Inflammatory macrophage treated with lipopolysaccharide for 4 hours (primary cell): ENCODE measurements around the gene TULP4.
A peak's percentile ranks its signal among the peaks of the same experiment; 100 is the strongest.

Experiments used
- DNase-seq: peaks from one replicate; pipeline ENCODE4 v3.0.0-alpha.2; 2020

The TULP4 gene, protein sequence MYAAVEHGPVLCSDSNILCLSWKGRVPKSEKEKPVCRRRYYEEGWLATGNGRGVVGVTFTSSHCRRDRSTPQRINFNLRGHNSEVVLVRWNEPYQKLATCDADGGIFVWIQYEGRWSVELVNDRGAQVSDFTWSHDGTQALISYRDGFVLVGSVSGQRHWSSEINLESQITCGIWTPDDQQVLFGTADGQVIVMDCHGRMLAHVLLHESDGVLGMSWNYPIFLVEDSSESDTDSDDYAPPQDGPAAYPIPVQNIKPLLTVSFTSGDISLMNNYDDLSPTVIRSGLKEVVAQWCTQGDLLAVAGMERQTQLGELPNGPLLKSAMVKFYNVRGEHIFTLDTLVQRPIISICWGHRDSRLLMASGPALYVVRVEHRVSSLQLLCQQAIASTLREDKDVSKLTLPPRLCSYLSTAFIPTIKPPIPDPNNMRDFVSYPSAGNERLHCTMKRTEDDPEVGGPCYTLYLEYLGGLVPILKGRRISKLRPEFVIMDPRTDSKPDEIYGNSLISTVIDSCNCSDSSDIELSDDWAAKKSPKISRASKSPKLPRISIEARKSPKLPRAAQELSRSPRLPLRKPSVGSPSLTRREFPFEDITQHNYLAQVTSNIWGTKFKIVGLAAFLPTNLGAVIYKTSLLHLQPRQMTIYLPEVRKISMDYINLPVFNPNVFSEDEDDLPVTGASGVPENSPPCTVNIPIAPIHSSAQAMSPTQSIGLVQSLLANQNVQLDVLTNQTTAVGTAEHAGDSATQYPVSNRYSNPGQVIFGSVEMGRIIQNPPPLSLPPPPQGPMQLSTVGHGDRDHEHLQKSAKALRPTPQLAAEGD (N-terminal part only)

DNA sequence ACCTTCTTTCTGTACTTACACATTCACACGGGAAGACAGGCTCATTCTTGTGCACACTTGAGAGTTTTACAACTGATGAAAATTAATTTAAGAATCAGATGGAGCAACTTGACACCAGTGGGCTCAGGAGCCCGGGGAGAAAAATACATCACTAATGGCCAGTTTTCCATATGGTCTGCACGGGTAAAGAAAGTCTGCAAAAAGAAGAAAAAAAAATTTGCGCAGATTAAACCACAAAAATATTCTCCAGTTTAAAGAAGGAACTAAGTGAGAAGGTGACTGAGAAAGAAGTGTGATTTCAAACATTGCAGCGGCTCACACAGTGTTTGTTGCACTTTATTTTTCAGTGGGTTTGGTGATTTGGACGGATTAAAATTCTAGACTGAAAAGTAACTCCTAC lies at the start of gene TULP4:
Gene TULP4, plus strand, starts transcription at position 301 of the 400 bp plus-strand sequence. CDS start 1,552 bp downstream, outside the sequence.
- DNase-seq = no peak

DNA sequence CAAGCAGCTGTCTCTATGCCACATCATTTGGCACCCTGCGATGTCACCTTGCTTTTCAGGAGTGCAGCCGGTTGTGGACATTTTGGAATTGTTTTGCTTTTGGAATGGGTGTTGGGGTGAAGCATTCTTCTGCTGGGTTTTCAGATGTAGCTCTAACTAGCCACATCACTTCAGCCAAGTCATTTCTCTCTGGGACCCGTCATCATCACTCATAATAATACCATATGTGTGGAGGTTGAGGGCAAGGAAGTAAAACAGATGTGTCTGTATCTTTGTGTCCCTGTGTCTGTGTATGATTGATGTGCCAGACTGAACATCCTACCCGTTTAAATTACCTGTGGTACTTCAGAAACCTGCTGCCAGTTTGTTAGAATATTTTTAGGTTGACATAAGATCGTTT lies 49.5 kb upstream of the TULP4 start:
- DNase-seq = no peak

DNA sequence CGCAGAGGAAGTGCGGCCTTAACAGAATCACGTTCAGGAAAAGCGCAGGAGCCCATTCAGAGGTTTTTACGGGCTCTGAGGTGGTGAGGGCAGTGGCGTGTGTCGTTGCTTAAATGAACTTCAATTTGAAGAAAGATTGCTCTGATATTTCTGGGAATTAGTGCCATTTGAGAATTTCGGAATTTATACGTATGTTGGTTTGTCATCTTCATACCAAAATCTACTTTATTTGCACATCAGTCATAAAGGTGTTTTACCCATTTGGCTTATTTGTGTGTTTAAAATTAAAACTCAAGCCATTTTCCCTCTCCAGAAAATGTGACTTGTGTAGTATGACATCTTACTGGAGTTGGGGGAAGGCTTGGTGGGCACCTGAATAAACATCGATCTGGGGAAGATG lies 48.1 kb upstream of the TULP4 start:
- DNase-seq = no peak

DNA sequence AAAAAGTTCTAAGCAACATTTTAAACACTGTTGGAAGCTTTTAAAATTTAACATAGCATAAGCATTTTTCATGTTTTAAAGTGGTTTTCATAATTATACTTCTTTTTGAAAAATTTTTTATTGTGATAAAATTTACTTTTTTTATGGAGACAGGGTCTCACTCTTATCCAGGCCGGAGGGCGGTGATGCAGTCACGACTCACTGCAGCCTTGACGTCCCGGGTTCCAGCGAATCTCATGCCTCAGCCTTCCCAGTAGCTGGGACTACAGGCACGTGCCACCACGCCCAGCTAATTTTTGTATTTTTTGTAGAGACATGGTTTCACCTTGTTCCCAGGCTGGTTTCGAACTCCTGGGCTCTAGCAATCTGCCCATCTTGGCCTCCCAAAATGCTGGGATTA lies 46.1 kb upstream of the TULP4 start:
- no peak for DNase-seq

DNA sequence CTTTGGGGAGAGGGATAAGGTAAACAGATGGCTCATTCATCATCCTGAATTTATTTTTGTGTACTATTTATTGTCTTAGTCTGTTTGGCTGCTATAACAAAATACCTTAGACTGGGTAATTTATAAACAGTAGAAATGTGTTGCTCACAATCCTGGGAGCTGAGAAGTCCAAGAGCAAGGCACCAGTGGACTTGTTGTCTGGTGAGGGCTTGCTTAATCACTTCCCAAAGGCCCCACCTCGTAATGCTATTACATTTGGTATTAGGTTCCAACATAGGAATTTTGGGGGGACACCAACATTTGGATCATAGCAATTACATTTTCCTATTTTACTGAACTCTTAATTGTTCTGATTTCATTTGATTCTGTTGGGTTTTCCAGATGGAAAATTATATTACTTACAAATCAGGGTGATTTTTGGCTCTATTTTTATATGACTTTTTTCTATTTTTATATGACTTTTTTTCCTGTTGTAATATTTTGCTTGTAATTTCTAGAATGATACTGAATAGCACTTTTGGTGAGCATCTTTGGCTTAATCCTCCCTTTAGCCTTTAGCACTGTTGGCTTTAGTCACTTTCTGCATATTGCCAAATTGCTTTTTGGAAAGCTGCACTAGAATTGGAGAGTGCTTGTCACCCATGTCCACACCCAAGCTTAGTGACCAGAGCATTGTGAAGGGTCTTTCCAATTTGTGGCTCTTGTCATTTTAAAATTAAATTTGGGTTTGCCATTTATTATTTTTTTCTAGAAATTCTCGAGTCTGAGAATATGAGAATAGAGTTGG lies 43.7 kb upstream of the TULP4 start:
- DNase-seq = no peak

DNA sequence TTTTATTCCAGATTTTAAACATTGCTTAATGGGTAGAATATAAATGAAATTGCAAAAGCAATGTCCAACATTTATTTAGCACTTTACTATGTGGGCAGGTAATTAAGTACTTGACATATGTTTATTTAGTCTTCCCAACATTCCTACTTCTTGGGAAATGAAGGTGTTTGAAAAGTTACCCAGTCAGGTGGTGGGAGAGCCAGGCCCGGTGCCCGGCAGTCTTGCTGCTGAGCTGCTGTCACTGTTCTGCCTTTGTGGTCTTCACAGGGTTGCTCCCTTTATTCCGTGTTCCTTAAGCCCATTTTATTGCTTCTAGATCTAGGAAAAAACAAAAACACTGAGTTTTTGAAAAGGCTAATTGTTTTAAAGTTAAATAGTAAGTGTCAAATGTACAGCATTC lies 42.6 kb upstream of the TULP4 start:
- DNase-seq = no peak

DNA sequence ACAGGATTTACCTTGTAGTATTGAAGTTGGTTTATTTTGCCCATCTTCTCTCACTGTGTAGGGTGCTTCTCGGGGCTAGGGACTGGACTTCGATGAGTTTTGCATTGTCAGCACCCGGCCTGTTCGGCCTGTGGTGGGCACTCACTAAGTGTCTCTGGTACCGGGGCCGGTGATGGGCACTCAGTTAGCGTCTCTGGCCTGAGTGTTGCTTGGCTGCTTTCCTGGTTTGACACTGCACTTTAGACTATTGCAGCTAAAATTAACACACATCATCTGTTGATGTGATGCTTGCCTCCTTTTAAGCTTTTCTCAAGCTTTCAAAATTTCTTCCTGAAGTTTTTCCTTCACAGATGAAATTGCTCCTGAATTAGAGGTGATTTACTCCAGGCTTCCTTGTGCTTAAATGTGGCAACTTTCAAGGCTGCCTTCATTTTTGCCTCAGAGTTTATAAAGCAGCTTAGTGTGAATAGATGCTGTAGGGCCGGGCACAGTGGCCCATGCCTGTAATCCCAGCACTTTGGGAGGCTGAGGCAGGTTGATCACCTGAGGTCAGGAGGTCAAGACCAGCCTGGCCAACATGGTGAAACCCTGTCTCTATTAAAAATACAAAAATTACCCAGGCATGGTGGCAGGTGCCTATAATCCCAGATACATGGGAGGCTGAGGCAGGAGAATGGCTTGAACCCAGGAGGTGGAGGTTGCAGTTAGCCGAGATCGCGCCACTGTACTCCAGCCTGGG lies 41.7 kb upstream of the TULP4 start:
- DNase-seq = no peak

DNA sequence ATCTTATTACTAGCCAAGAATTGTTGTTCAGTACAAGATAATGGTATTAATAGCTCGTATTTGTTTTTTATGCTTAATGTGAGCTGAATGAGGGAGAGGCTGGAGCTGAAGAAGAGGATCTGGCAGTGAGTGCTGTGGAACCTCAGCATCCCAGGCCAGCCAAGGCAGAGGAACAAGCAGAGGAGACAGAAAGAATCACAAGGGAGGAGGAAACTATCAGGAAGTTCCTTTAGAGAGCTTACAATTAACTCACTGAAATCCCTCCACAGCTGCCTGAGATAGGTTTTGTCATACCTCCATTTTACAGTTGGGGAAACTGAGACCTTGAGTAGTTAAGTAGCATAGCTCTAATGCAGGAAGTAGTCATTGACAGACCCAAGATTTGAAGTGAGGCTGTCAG lies 39.9 kb upstream of the TULP4 start:
- peak; percentile 23 for DNase-seq

DNA sequence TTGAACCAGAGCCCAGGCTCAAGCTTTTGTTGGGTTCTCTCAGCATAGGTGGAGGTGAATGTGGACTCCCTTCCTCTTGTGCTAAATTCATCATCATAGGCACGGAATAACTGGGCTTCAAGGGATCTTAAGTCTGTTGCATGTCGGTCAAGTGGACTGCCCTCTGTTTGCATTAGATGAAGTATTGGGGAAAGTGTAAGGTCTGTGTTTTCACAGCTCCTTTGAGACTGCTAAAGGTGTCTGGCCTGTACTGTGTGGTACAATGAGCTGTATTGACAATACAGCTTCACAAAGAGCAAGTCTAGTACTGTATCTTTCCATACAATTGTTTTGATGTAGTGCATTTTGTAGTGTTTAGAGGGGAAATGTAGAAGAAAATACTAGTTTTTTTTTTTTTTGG lies 34.3 kb upstream of the TULP4 start:
- DNase-seq = no peak

DNA sequence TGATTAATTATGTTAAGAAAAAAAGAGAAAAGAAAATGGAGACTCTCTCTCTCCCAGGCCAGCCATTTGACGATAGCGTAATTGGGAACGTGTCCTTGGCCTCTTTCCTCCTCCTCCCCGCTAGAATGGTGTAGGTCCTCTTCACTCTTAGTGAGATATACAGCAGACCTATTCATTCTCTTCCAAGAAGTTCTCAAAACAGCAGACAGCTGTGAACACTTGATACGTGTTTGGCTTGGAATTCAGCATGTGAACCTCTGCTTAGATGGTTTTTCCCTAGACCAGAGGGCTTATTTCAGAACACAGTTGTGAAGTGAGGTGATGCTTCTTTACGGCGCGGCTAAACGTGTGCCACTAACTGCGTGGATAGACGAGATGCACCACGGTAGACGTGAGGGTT lies 32.6 kb upstream of the TULP4 start:
- DNase-seq = no peak

DNA sequence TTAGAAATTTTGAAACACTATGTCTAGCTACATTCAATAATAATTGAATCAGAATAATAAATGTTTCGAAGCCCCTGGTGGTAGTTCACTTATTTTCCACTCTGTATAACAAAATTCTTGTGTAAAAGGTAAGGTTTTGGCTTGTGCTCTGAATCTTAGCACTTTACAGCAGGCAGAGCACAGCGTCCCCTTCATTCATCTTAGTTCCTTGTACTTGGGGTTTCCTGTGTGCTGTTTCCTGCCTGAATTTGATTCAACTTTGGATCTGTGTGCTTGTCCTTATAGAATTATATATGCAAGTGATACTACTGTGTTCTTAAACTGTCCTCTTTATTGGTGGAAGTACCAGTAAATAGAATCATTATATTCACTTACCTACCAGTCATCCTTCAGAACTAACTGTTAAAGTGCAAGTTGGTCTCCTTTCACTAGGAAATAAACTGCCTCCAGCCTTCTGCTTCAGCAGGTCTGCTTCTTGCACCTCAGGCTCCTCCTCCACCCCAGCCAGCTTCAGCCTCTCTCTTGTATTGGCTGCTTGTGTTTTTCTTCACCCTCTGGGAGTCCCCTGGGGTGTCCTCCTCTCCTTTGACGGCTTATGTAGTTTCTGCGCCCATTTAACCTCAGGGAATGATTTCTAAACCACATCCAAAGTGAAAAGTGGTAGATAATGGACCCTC lies 28.8 kb upstream of the TULP4 start:
- DNase-seq = no peak

DNA sequence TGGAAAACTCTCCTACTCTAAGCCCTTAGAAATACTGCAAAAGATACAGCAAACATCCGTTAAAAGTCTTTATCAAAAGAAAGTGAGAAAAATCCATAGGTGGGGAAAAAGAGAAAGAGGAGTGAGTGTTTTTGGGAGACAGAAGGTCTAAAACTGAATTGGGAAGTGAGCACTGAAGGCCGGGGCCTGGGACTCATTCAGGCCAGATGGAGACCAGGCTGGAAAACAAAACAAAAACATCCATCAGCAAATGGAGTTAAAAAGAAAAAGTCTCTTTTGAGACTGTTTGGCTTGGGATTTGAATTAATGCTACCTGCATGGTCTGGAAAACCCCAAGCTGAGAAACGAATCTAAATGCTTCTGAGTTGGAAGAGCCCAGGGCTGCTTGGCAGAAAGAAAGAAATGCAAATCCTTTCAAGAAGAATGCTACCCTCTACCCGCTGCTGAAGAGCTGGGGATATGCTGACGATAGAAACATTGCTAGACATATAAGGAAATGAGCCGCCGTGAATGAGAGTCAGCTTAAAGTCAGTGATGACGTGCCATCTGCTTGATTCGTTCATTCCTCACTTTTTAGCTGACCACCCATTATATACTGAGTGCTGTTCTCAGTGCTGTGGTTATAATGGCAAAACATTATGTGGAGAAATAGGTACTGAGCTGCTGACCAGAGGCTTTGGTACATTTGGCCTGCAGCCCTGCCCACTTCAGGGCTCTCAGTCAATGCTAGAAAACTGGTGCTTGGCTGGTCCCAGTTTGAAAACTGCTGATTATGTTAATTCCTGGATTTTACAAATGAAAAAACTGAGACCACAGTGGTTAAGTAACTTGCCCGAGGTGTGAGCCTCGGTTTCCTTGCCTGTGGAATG lies 28.0 kb upstream of the TULP4 start:
- DNase-seq = no peak

DNA sequence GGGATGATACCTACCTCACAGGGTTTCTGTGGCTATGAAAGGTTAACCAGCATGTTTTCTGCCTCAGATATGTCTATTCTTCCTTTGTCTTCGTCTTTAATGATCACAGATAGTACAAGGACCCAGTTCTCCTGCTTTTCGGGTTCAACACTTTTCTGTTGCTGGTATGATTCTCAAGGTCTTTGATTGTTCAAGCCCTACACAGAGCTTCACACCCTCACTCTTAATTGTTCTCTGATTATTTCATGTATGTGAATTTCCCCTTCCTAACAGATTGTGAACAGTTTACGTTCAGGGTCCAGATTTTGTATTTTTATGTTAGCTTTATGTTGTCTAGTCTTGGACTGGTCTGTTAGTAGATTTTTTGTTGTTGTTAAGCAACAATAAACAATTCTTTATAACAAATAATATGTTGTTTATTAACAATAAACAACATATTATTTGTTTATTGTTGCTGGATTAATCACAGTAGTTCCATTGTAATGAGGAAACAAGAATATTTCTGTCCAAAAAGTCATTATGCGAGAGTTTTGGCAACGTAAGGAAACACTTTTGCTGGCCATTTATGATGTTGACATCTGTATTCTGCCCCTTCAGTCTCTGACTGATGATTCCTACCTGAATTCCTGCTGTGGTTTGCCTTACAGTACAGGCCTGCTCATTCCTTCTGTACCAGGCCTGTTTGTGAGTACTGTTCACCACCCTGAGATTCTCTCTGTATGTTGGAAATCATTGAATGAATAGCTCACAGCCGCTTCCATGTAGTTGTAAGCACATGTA lies 27.2 kb upstream of the TULP4 start:
- DNase-seq = no peak

DNA sequence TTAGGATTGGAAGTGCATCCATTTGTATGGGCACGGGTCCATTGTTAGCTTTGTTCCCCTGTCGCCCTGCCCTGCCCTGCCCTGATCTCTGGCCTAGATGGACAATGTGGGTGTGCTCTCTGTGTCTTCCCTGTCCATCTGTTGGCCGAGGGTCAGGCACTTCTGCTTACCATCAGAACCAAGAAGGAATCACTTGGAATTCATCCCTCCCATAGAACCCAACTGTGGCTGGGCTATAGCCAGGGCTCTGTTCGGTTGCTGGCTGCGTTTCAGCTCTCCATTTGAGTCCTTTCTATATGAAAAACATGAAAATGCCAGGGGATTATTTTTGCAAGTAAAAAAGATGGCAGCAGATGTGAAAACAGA lies 26.6 kb upstream of the TULP4 start:
- DNase-seq = no peak

DNA sequence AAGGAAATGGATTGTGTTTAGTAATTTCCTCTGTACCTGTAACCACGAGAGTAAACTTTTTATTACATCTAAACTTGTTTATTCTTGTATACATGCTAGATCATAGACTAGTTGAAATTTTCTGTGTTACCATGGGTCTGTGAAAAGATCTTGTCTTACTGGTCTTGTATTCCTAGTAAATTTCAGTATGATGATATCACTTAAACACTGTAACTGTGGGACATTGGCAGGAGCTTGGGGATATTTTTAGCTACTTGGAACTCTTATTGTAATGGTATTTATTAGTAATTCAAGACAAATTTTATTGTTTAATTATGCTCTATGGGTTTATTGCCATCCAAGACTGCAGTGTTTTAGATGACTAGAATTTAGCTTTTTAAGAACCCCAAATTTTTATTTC lies 25.9 kb upstream of the TULP4 start:
- DNase-seq = no peak

DNA sequence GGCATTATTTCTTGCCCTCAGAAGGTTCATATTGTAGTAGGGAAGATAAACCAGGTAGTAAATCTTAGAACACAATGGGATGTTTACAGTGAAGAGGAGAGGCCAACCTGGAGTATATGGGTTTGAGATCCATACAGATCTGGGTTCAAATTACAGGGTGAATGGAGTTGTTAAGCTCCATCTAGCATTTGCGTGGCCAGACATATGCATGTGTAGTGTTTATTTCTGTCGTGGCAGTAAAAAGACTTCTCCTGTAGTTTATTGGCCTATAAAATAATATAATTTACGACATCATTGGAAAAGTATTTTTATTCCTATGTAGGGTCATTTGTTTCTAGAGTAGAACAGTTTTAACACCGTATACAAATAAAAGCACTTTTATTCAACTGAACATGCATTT lies 25.2 kb upstream of the TULP4 start:
- no peak for DNase-seq

DNA sequence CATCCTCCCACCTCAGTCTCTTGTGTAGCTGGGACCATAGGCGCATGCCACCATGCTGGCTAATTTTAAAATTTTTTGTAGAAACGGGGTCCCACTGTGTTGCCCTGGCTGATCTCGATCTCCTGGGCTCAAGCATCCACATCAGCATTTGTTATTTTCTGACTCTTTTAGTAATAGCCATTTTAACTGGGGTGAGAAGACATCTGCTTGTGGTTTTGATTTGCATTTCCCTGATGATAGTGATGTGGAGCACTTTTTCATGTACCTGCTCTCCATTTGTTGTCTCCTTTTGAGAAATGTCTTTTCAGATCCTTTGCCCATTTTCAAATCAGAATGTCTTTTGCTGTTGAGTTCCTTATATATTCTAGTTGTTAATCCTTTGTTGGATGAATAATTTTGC lies 22.2 kb upstream of the TULP4 start:
- DNase-seq = no peak

DNA sequence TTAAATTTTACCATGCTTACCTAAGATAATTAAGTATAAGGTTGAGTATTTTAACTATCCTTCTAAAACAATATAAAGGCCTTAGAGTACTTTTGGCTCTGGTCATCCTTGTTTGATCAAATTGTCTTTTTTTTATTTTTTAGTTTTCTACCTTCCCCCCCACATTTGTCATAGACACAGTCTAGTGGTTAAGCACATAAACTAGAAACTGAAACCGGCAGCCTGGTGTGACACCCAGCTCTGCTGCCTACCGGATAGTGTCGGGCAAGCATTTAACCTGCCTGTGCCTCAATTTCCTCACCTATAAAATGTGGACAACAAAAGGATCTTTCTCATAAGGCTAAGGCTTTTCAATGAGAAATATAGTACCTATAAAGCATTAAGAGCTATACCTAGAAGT lies 21.6 kb upstream of the TULP4 start:
- DNase-seq = peak; percentile 38

DNA sequence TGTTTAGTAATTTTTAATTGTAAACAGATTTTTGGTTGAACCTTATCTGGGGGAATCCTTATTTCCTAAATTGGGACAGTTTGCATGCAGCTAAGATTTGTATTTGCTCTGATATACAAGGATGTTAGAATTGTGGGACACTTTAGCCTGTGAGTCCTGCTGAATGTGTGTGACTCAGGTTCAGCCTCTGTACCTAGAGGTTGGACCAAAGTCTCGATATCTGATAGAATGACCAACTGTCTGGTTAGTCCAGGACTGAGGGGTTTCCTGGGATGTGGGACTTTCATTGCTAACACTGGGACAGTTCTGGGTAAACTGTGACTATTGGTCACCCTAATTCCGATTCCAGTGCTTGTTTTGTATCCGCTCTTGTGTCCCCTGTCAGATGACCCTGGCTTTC lies 20.2 kb upstream of the TULP4 start:
- no peak for DNase-seq

DNA sequence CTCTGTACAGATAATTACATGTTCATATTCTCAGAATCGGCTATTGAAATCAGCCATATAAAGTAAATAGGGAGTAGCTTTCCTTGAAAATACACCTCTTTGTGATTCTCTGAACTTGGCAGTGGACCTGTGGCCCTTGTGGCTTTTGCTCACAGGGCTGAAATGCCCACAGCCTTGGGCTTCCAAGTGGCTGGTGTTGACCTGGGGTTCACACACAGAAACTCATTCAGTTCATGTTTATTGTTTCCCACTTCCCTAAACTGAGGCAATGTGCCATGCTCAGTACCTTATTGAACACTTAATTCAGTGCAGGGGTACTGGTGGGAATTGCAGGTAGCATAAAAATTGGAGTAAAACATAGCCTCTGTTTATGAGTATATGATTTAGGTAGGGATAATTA lies 19.1 kb upstream of the TULP4 start:
- DNase-seq = no peak
